Lower lobe of right lung (tissue), 2 donors: ENCODE measurements around the gene DDX51. TPM values are rescaled to one million over a fixed set of nuclear protein-coding genes. Genes with fewer than 3 reads are reported as not detected.

Experiments
- ATAC-seq, 2 donors: fragments of 200-7000 bp; cut with Tn5 transposase; one replicate each; pipeline ENCODE4 v1.9.1; 2020 to 2022; ENCODE audit warnings: mild to moderate bottlenecking in 2 of 2, moderate library complexity in 2 of 2
- DNase-seq: peaks from one replicate; pipeline ENCODE4 v3.0.0-alpha.2; 2020
- H3K27ac ChIP-seq: fragments of 200-600 bp; one replicate; pipeline ENCODE4 v1.8.0; 2022
- H3K27me3 ChIP-seq: fragments of 200-600 bp; one replicate; pipeline ENCODE4 v1.8.0; 2022; ENCODE audit warnings: low read depth
- H3K36me3 ChIP-seq: fragments of 200-600 bp; one replicate; pipeline ENCODE4 v1.8.0; 2022; ENCODE audit warnings: mild to moderate bottlenecking
- H3K4me1 ChIP-seq: fragments of 200-600 bp; one replicate; pipeline ENCODE4 v1.8.0; 2022
- H3K4me3 ChIP-seq: fragments of 200-600 bp; one replicate; pipeline ENCODE4 v1.8.0; 2022; ENCODE audit warnings: mild to moderate bottlenecking
- H3K9me3 ChIP-seq: fragments of 200-600 bp; one replicate; pipeline ENCODE4 v1.8.0; 2022
- CTCF ChIP-seq: fragments of 200-600 bp; IDR thresholded peaks from one replicate; pipeline ENCODE4 v1.8.0; 2022; ENCODE audit warnings: antibody characterized with exemption, mild to moderate bottlenecking
- intact Hi-C: fragments of 100-400 bp; cut with DNase I; formaldehyde crosslinking; loops from one replicate; pipeline ENCODE4 v1.11.0; 2022
- total RNA-seq: library from RNA; stranded (reverse); fragmentation: NEBNext Ultra II Directional; extraction: Animal tissue kit (Norgen Biotek cat#: 25700); gene quantifications from one replicate; pipeline ENCODE4 v1.2.1, GENCODE V29; 2021
- donor health status: DM: no; HTN: yes; CAD: no; lungs with severe emphysema.

DDX51 gene
- total RNA-seq, 1 donor from 2014 or later: 11.9 TPM

DNA sequence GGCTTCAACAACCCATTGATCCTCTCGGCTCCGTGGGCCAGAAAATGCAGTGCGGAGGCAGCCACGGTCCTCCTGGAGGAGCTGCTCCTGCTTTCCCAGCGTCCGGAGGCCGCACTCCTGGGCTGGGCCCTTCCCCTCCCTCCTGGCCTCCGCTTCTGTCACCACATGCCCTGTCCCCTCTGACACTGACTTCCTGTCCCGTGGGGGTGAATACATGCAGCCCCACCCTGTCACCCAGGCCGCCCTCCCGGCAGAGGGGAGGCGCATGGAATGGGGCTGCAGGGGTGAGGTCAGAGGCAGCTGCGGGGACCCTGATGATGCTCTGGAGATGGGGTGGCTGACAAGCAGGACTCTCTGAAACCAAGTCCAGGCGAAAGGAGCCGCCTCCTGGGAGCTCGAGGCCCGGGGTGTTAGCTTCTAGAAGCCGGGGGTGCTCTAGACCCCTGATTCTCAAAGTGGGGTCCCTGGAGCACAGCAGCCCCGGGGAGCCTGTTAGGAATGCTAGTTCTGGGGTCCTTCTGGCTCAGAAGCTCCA is 32.3 kb upstream of the DDX51 start:
- intact Hi-C loops: no loop called here
- no peak for DNase-seq

GRCh38 chr12:132175496-132176384 is 31.6 kb upstream of the DDX51 start:
- H3K27me3 ChIP-seq: peaks cover 73% of the 10 kb centered on the region
- no peak for DNase-seq

More for the DNA sequence above, 32.3 kb upstream of the DDX51 start:
- ATAC-seq: no peak
- H3K4me1 ChIP-seq: no peaks in the 10 kb centered on the region
- H3K4me3 ChIP-seq: no peak overlapping the region
- no peak overlapping the region for H3K27ac ChIP-seq
- TF ChIP-seq CTCF: no peak
- H3K36me3 ChIP-seq: no peaks in the 10 kb centered on the region
- no peaks in the 10 kb centered on the region for H3K9me3 ChIP-seq
- peaks cover 67% of the 10 kb centered on the region for H3K27me3 ChIP-seq

GRCh38 chr12:132174839-132175490 is 30.8 kb upstream of the DDX51 start:
- ATAC-seq (no peak), DNase-seq (no peak)
- Histone ChIP-seq H3K36me3 (no peaks in the 10 kb centered on the region), H3K4me1 (no peaks in the 10 kb centered on the region), H3K9me3 (no peaks in the 10 kb centered on the region), H3K4me3 (no peak overlapping the region), H3K27me3 (peaks cover 74% of the 10 kb centered on the region), H3K27ac (no peak overlapping the region)
- intact Hi-C loops: no loop called here
- TF ChIP-seq CTCF: no peak

More at GRCh38 chr12:132175496-132176384, 31.6 kb upstream of the DDX51 start:
- no peaks in the 10 kb centered on the region for H3K4me1 ChIP-seq
- intact Hi-C loops: no loop called here
- H3K9me3 ChIP-seq: no peaks in the 10 kb centered on the region
- H3K4me3 ChIP-seq: no peak overlapping the region
- H3K36me3 ChIP-seq: no peaks in the 10 kb centered on the region
- no peak overlapping the region for H3K27ac ChIP-seq
- no peak for ATAC-seq
- no peak for TF ChIP-seq CTCF

GRCh38 chr12:132174015-132174838 is 30.1 kb upstream of the DDX51 start:
- H3K36me3 ChIP-seq: no peaks in the 10 kb centered on the region
- H3K4me1 ChIP-seq: no peaks in the 10 kb centered on the region
- ATAC-seq (no peak), DNase-seq (no peak)
- H3K9me3 ChIP-seq: no peaks in the 10 kb centered on the region
- no peak overlapping the region for H3K27ac ChIP-seq
- peaks cover 71% of the 10 kb centered on the region for H3K27me3 ChIP-seq
- H3K4me3 ChIP-seq: no peak overlapping the region
- intact Hi-C loops: no loop called here
- no peak for TF ChIP-seq CTCF
